Measurements from ENCODE around the gene FOXN1.
"Not testable (repeated sequence)": the region's sequence is repeated elsewhere in the genome, so short reads cannot be mapped to it uniquely, and the experiment has no call there.

FOXN1 gene

GRCh38 chr17:28515518-28515917 lies 9.4 kb downstream of the FOXN1 start:
- Histone ChIP-seq H3K4me1 (ENCODE audit: insufficient read depth, low read length) (no peaks in the 10 kb centered on the region), H2AFZ (ENCODE audit: low read depth, low read length) (no peak overlapping the region), H3K9me3 (ENCODE audit: low read length) (no peaks in the 10 kb centered on the region), H3K36me3 (ENCODE audit: insufficient read depth, low read length) (no peaks in the 10 kb centered on the region), H3K4me3 (ENCODE audit: low read length) (no peak overlapping the region), H3K27me3 (ENCODE audit: insufficient read depth, low read length) (peaks cover 21% of the 10 kb centered on the region)

DNA sequence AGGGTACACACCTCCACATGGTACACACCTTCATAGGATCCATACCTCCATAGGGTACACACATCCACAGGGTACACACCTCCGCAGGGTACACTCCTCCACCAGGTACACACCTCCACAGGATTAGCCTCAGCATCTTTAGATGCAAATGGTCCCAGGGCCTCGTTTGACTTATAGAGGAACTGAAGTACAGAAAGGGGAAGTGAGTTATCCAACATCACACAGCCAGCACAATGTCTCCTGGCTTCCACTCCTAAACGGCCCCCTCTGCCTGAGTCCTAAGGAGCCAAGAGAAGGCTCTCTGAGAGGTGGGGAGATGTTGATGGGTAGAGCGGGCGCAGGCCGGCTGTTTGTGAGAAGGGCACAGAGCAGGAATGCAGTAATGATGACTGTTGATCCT lies 12.0 kb downstream of the FOXN1 start:
- Histone ChIP-seq H2AFZ (ENCODE audit: low read depth, low read length) (no peak overlapping the region), H3K9me3 (ENCODE audit: low read length) (no peaks in the 10 kb centered on the region), H3K36me3 (ENCODE audit: insufficient read depth, low read length) (no peaks in the 10 kb centered on the region), H3K4me3 (ENCODE audit: low read length) (no peak overlapping the region), H3K27me3 (ENCODE audit: insufficient read depth, low read length) (peaks cover 15% of the 10 kb centered on the region), H3K4me1 (ENCODE audit: insufficient read depth, low read length) (no peaks in the 10 kb centered on the region)

DNA sequence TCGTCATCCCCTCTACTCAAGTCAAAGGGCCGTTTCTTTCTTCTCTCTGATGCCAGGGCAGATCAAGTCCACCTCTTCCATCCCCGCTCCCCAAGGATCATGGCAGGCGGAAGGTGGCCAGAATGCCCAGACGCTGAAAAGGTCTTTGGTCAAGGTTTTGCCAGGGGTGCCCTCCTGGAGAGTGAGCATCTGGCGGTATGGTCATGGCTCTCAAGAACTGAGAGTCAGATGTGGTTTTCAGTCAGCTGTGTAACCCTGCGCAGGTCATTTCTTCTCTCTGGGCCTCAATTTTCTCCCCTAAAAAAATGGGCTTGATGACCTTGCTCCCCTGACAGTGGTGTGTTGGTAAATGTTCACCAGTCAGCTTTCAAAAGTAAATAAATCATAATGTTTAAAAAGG lies 12.4 kb downstream of the FOXN1 start:
- Histone ChIP-seq H3K36me3 (ENCODE audit: insufficient read depth, low read length) (no peaks in the 10 kb centered on the region), H3K4me1 (ENCODE audit: insufficient read depth, low read length) (no peaks in the 10 kb centered on the region), H3K9me3 (ENCODE audit: low read length) (no peaks in the 10 kb centered on the region), H3K27me3 (ENCODE audit: insufficient read depth, low read length) (peaks cover 15% of the 10 kb centered on the region), H3K4me3 (ENCODE audit: low read length) (no peak overlapping the region), H2AFZ (ENCODE audit: low read depth, low read length) (no peak overlapping the region)

GRCh38 chr17:28519236-28519635 lies 13.1 kb downstream of the FOXN1 start:
- H3K36me3 ChIP-seq (ENCODE audit: insufficient read depth, low read length): no peaks in the 10 kb centered on the region
- no peak overlapping the region for H2AFZ ChIP-seq (ENCODE audit: low read depth, low read length)
- no peaks in the 10 kb centered on the region for H3K4me1 ChIP-seq (ENCODE audit: insufficient read depth, low read length)
- H3K9me3 ChIP-seq (ENCODE audit: low read length): no peaks in the 10 kb centered on the region
- no peak overlapping the region for H3K4me3 ChIP-seq (ENCODE audit: low read length)
- H3K27me3 ChIP-seq (ENCODE audit: insufficient read depth, low read length): peaks cover 15% of the 10 kb centered on the region

DNA sequence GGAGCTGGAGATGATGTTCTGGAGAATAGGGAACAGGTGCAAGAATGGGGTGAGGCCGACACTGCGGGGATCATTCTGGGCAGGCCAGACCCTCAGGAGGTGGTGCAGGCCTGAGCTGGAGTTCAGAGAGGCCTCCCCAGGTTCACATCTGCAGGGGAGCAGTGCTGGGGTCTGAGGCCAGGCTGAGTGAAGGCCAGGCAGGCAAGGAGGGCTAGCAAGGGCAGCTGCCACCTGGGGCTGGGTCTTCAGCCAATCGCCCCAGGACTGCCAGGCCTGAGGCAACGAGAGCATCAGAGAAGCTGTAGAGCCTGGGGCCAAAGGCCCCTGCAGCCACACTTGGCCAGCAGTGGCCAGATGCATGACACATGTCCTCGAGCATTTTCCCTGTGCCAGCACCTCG lies 14.5 kb downstream of the FOXN1 start:
- Histone ChIP-seq H3K36me3 (ENCODE audit: insufficient read depth, low read length) (no peaks in the 10 kb centered on the region), H3K4me1 (ENCODE audit: insufficient read depth, low read length) (peaks cover 5% of the 10 kb centered on the region), H2AFZ (ENCODE audit: low read depth, low read length) (no peak overlapping the region), H3K9me3 (ENCODE audit: low read length) (no peaks in the 10 kb centered on the region), H3K4me3 (ENCODE audit: low read length) (no peak overlapping the region), H3K27me3 (ENCODE audit: insufficient read depth, low read length) (peaks cover 15% of the 10 kb centered on the region)

- H3K27me3 ChIP-seq (ENCODE audit: insufficient read depth, low read length): peaks cover 15% of the 10 kb centered on the region
- H2AFZ ChIP-seq (ENCODE audit: low read depth, low read length): no peak overlapping the region
- no peaks in the 10 kb centered on the region for H3K9me3 ChIP-seq (ENCODE audit: low read length)
- H3K36me3 ChIP-seq (ENCODE audit: insufficient read depth, low read length): no peaks in the 10 kb centered on the region
- no peak overlapping the region for H3K4me3 ChIP-seq (ENCODE audit: low read length)
- H3K4me1 ChIP-seq (ENCODE audit: insufficient read depth, low read length): peaks cover 5% of the 10 kb centered on the region
These were observed 15.3 kb downstream of the FOXN1 start for GRCh38 chr17:28521311-28522085.

- not testable (repeated sequence) for H3K4me1 ChIP-seq (ENCODE audit: insufficient read depth, low read length); H3K4me3 ChIP-seq (ENCODE audit: low read length); H2AFZ ChIP-seq (ENCODE audit: low read depth, low read length); H3K9me3 ChIP-seq (ENCODE audit: low read length); H3K36me3 ChIP-seq (ENCODE audit: insufficient read depth, low read length)
- H3K27me3 ChIP-seq (ENCODE audit: insufficient read depth, low read length): peaks cover 15% of the 10 kb centered on the region
These were observed 16.1 kb downstream of the FOXN1 start for GRCh38 chr17:28522281-28522680.

DNA sequence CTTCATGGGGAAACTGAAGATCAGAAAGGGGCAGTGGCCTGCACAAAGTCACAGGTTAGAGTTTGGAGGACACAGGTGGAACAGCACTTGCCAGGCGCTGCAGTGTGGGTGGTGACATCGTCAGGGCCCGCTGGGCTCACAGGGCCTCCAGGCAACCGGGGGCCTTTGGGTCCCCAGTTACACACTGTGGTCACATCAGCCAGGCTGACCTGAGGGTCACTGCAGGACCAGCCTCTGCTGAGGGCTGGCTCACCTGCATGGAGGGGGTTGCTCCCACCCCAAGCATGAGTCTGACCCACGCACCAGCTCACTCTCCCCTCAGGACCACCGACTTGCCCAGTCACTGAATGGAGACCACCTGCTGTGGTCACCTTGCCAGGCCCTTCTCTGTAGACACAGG lies 17.0 kb downstream of the FOXN1 start:
- H3K36me3 ChIP-seq (ENCODE audit: insufficient read depth, low read length): no peaks in the 10 kb centered on the region
- peaks cover 6% of the 10 kb centered on the region for H3K4me1 ChIP-seq (ENCODE audit: insufficient read depth, low read length)
- no peak overlapping the region for H2AFZ ChIP-seq (ENCODE audit: low read depth, low read length)
- no peak overlapping the region for H3K4me3 ChIP-seq (ENCODE audit: low read length)
- H3K9me3 ChIP-seq (ENCODE audit: low read length): no peaks in the 10 kb centered on the region
- peaks cover 15% of the 10 kb centered on the region for H3K27me3 ChIP-seq (ENCODE audit: insufficient read depth, low read length)

GRCh38 chr17:28523876-28524275 lies 17.7 kb downstream of the FOXN1 start:
- peaks cover 15% of the 10 kb centered on the region for H3K27me3 ChIP-seq (ENCODE audit: insufficient read depth, low read length)
- peaks cover 13% of the 10 kb centered on the region for H3K4me1 ChIP-seq (ENCODE audit: insufficient read depth, low read length)
- H3K9me3 ChIP-seq (ENCODE audit: low read length): no peaks in the 10 kb centered on the region
- no peaks in the 10 kb centered on the region for H3K36me3 ChIP-seq (ENCODE audit: insufficient read depth, low read length)
- no peak overlapping the region for H3K4me3 ChIP-seq (ENCODE audit: low read length)
- no peak overlapping the region for H2AFZ ChIP-seq (ENCODE audit: low read depth, low read length)

DNA sequence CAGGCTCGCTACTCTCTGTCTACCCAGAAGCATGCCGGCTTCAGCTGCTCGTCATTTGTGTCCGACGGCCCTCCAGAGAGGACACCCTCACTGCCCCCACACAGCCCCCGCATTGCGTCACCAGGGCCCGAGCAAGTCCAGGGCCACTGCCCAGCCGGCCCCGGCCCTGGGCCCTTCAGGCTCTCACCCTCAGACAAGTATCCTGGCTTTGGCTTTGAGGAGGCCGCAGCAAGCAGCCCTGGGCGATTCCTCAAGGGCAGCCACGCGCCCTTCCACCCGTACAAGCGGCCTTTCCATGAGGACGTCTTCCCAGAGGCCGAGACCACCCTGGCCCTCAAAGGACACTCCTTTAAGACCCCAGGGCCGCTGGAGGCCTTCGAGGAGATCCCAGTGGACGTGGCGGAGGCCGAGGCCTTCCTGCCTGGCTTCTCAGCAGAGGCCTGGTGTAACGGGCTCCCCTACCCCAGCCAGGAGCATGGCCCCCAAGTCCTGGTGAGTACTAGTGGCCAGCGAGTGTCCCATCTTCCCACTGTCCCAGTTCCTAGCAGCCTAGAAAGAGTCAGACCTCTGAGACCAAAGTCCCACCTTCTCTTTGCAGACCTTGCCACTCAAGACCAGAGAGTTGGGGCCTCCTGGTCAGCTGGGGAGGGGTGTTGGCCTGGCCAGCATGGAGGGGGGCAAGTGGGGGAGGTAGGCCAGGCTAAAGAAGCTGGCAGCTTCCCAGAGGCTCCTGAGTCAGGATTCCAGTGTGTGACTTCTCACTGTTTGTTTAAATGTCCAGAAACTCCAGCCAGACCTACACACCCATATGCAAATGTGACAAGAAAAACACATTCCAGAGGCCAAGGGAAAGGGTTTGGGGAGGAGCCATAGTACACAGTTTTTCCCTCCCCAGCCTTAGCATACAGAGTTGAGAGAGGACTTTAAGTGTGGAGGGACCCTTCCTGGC lies 18.6 kb downstream of the FOXN1 start:
- Histone ChIP-seq H3K27me3 (ENCODE audit: insufficient read depth, low read length) (peaks cover 15% of the 10 kb centered on the region), H3K36me3 (ENCODE audit: insufficient read depth, low read length) (no peaks in the 10 kb centered on the region), H3K4me1 (ENCODE audit: insufficient read depth, low read length) (peaks cover 15% of the 10 kb centered on the region), H2AFZ (ENCODE audit: low read depth, low read length) (no peak overlapping the region), H3K9me3 (ENCODE audit: low read length) (no peaks in the 10 kb centered on the region), H3K4me3 (ENCODE audit: low read length) (no peak overlapping the region)

DNA sequence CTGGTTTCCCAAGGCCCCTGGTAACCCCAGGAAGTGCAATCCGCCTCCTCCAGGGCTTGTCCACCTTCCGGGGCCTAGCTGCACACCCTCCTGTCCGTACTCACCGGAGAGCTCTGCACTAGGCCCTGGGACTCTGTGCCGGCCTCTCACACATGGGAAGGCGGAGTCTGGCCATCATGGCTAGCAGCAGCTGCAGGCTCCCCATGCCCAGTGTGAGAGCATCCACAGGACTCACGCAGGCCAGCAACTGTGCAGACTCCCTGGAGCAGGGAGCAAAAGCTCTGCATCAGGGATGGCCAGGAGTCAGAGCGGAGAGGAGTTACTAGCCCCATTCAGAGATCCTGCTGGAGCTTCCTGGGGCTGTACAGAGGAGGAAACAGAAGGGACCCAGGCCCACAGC lies 20.2 kb downstream of the FOXN1 start:
- H2AFZ ChIP-seq (ENCODE audit: low read depth, low read length): no peak overlapping the region
- H3K4me1 ChIP-seq (ENCODE audit: insufficient read depth, low read length): peaks cover 15% of the 10 kb centered on the region
- H3K4me3 ChIP-seq (ENCODE audit: low read length): no peak overlapping the region
- peaks cover 6% of the 10 kb centered on the region for H3K27me3 ChIP-seq (ENCODE audit: insufficient read depth, low read length)
- H3K9me3 ChIP-seq (ENCODE audit: low read length): no peaks in the 10 kb centered on the region
- H3K36me3 ChIP-seq (ENCODE audit: insufficient read depth, low read length): no peaks in the 10 kb centered on the region

DNA sequence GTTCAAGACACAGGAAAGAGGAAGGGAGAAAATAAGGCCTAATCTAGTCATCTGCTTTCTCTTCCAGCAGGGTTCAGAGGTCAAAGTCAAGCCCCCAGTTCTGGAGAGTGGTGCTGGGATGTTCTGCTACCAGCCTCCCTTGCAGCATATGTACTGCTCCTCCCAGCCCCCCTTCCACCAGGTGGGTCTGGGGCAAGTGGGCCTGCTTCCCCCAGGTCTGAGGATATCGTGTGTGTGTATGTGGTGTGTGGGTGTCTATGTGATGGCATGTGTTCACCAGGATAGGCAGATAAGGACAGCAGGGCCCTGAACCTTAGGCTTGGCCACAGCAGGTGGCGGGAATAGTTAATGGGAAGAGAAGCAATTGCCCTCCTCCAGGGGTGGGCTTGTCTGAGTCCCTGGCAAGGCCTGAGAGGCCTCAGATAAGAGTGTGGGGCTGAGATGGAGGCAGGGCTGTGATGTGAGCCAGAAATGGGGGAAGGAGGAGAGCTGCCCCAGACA lies 21.1 kb downstream of the FOXN1 start:
- Histone ChIP-seq H3K36me3 (ENCODE audit: insufficient read depth, low read length) (no peaks in the 10 kb centered on the region), H3K27me3 (ENCODE audit: insufficient read depth, low read length) (no peaks in the 10 kb centered on the region), H2AFZ (ENCODE audit: low read depth, low read length) (no peak overlapping the region), H3K4me1 (ENCODE audit: insufficient read depth, low read length) (peaks cover 15% of the 10 kb centered on the region), H3K4me3 (ENCODE audit: low read length) (no peak overlapping the region), H3K9me3 (ENCODE audit: low read length) (no peaks in the 10 kb centered on the region)

- no peak overlapping the region for H2AFZ ChIP-seq (ENCODE audit: low read depth, low read length)
- no peaks in the 10 kb centered on the region for H3K36me3 ChIP-seq (ENCODE audit: insufficient read depth, low read length)
- peaks cover 15% of the 10 kb centered on the region for H3K4me1 ChIP-seq (ENCODE audit: insufficient read depth, low read length)
- no peaks in the 10 kb centered on the region for H3K9me3 ChIP-seq (ENCODE audit: low read length)
- H3K27me3 ChIP-seq (ENCODE audit: insufficient read depth, low read length): no peaks in the 10 kb centered on the region
- H3K4me3 ChIP-seq (ENCODE audit: low read length): no peak overlapping the region
These were observed 21.7 kb downstream of the FOXN1 start for GRCh38 chr17:28527859-28528258.
